GM12878 (cell line): ENCODE results near the gene ZBTB5. TPM values are rescaled to one million over a fixed set of nuclear protein-coding genes. Genes with fewer than 3 reads are reported as not detected.

Experiments
- BCL11A ChIP-seq: IDR thresholded peaks from 2 replicates; pipeline ENCODE4 v1.6.1; 2011; ENCODE audit warnings: low read depth, low read length
- CEBPZ ChIP-seq: fragments of 150-350 bp; IDR thresholded peaks from 2 replicates; pipeline ENCODE4 v1.6.1; 2016; ENCODE audit warnings: low read depth, low read length
- DPF2 ChIP-seq: fragments of 450-650 bp; IDR thresholded peaks from 2 replicates; pipeline ENCODE4 v1.6.1; 2017; ENCODE audit warnings: mild to moderate bottlenecking
- E4F1 ChIP-seq: fragments of 450-650 bp; IDR thresholded peaks from 2 replicates; pipeline ENCODE4 v1.6.1; 2018; ENCODE audit warnings: borderline replicate concordance, mild to moderate bottlenecking; ENCODE audit not compliant: partially characterized antibody
- FOS ChIP-seq: IDR thresholded peaks from 3 replicates; pipeline ENCODE4 v1.6.1; 2011; ENCODE audit warnings: borderline replicate concordance; ENCODE audit not compliant: insufficient read length; ENCODE audit errors: extremely low read depth
- HDAC6 ChIP-seq: fragments of 200-600 bp; sonication (generic); IDR thresholded peaks from one replicate; pipeline ENCODE4 v1.8.0; 2017; ENCODE audit warnings: antibody characterized with exemption; ENCODE audit not compliant: unreplicated experiment
- JUNB ChIP-seq: IDR thresholded peaks from 2 replicates; pipeline ENCODE4 v1.6.1; 2016; ENCODE audit warnings: antibody characterized with exemption, mild to moderate bottlenecking
- KLF5 ChIP-seq: fragments of 450-650 bp; IDR thresholded peaks from 2 replicates; pipeline ENCODE4 v1.6.1; 2014; ENCODE audit warnings: mild to moderate bottlenecking; ENCODE audit not compliant: partially characterized antibody
- MTA3 ChIP-seq: IDR thresholded peaks from 2 replicates; pipeline ENCODE4 v1.6.1; 2012; ENCODE audit warnings: low read length, inconsistent platforms, borderline replicate concordance
- MYB ChIP-seq: fragments of 150-350 bp; IDR thresholded peaks from 2 replicates; pipeline ENCODE4 v1.6.1; 2014; ENCODE audit warnings: mild to moderate bottlenecking, low read depth, low read length, borderline replicate concordance
- NFYB ChIP-seq: IDR thresholded peaks from 2 replicates; pipeline ENCODE4 v1.6.1; 2011; ENCODE audit warnings: low read depth, mild to moderate bottlenecking, low read length, improper control_type of control experiment, moderate library complexity; ENCODE audit not compliant: insufficient read depth
- PML ChIP-seq: IDR thresholded peaks from 2 replicates; pipeline ENCODE4 v1.6.1; 2012; ENCODE audit warnings: low read length, inconsistent platforms
- POLR2AphosphoS2 ChIP-seq: IDR thresholded peaks from 2 replicates; pipeline ENCODE4 v1.6.1; 2011; ENCODE audit warnings: low read depth, mild to moderate bottlenecking, low read length, improper control_type of control experiment, moderate library complexity
- RAD51 ChIP-seq: fragments of 450-650 bp; IDR thresholded peaks from 2 replicates; pipeline ENCODE4 v1.6.1; 2016; ENCODE audit warnings: moderate library complexity, mild to moderate bottlenecking, inconsistent platforms
- RB1 ChIP-seq: fragments of 450-650 bp; formaldehyde crosslinking; IDR thresholded peaks from 2 replicates; pipeline ENCODE4 v1.6.1; 2017; ENCODE audit warnings: mild to moderate bottlenecking, borderline replicate concordance
- RUNX3 ChIP-seq: IDR thresholded peaks from 2 replicates; pipeline ENCODE4 v1.6.1; 2012; ENCODE audit warnings: low read length, inconsistent platforms
- TAF1 ChIP-seq: IDR thresholded peaks from 2 replicates; pipeline ENCODE4 v1.6.1; 2011; ENCODE audit warnings: mild to moderate bottlenecking, low read depth, low read length, borderline replicate concordance
- TCF12 ChIP-seq: IDR thresholded peaks from 2 replicates; pipeline ENCODE4 v1.6.1; 2011; ENCODE audit warnings: low read depth, mild to moderate bottlenecking, low read length
- TCF7 ChIP-seq: IDR thresholded peaks from 2 replicates; pipeline ENCODE4 v1.6.1; 2014; ENCODE audit warnings: antibody characterized with exemption, borderline replicate concordance
- WRNIP1 ChIP-seq: IDR thresholded peaks from 2 replicates; pipeline ENCODE4 v1.6.1; 2011; ENCODE audit warnings: low read depth, low read length, improper control_type of control experiment, borderline replicate concordance
- ZNF207 ChIP-seq: fragments of 450-650 bp; IDR thresholded peaks from 2 replicates; pipeline ENCODE4 v1.6.1; 2014; ENCODE audit warnings: antibody characterized with exemption, mild to moderate bottlenecking, borderline replicate concordance
- ZNF217 ChIP-seq: fragments of 450-650 bp; IDR thresholded peaks from 2 replicates; pipeline ENCODE4 v1.6.1; 2017; ENCODE audit warnings: antibody characterized with exemption, mild to moderate bottlenecking
- polyA plus RNA-seq, 11 experiments: library from polyadenylated mRNA; depleted of rRNA in 4 of 11; unstranded in 6 of 11; stranded (reverse) in 5 of 11; fragments of >200 nt; fragmentation: Nextera tagmentation in 4 of 11; fragmentation: Illumina TruSeq in 1 of 11; extraction: Ambion mirVana in 4 of 11; extraction: Trizol in 1 of 11; gene quantifications; 1 replicate in 1 of 11; 2 replicates in 10 of 11; pipeline versions ENCODE4 v1.2.1 to v1.2.3, GENCODE V29; 2011 to 2016; ENCODE audit warnings: inconsistent platforms in 2 of 11, missing spikeins in 2 of 11, low read depth in 1 of 11
- total RNA-seq, 4 experiments: library from RNA; depleted of rRNA in 3 of 4; stranded (reverse); fragments of >200 nt in 3 of 4; fragmentation: Illumina TruSeq in 1 of 4; extraction: Trizol in 1 of 4; gene quantifications; 2 replicates each; pipeline versions ENCODE4 v1.2.1 to v1.2.3, GENCODE V29; 2013 to 2021
- TF ChIP-seq, protein P1 (sequence below): IDR thresholded peaks from 2 replicates; pipeline ENCODE4 v1.6.1; 2011; ENCODE audit warnings: low read depth, mild to moderate bottlenecking, low read length, moderate library complexity, borderline replicate concordance; ENCODE audit errors: extremely low read depth
- TF ChIP-seq, protein P2 (sequence below): fragments of 450-650 bp; IDR thresholded peaks from 2 replicates; pipeline ENCODE4 v1.6.1; 2017; ENCODE audit warnings: borderline replicate concordance

ZBTB5 gene
- total and polyA plus RNA-seq, 10 of the 15 experiments (the other 5 are each of a cell fraction or from before 2014, with no cell fraction given) = 1.4 to 32.5 (median 12.1) TPM

DNA sequence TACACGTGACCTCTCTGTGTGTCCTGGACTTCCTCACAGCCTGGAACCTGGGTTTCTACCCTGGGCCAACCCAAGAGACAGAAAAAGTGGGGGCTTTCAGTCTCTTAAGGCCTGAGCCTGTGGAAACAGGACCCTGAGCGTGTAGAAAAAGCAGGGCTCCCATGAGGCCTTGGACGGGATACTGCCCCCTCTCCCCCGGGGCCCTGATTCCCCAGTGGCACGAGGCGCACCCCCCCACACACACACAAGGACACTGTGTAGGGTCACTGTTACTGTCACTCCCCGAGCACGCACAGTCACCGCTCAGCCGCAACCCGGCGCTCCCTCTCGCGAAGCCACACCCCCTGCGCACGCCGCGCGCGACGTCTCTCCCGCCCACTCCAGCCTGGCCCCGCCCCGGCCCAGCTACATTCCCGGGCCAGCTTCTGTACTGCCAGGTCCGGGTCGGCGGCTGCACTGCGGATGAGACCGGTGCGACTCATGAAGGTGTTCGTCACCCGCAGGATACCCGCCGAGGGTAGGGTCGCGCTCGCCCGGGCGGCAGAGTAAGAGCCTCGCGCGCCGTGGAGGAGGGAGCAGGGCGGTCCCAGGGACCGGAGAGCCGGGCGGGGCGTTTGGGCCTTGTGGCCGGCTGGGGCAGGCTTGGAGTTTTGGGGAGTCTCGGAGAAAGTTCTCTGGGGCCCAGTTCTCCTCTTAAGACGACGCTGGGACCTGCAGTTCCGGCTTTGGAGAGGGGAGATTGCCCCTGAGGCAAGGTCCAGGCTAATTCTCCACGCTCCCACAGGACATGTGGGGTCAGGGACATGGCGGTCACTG, 42.8 kb downstream of the ZBTB5 start, which contains the start of gene GRHPR (continued):
- no peak for TF ChIP-seq CEBPZ
- TF ChIP-seq RAD51 = peak; percentile 63
- TF ChIP-seq, protein P1, sequence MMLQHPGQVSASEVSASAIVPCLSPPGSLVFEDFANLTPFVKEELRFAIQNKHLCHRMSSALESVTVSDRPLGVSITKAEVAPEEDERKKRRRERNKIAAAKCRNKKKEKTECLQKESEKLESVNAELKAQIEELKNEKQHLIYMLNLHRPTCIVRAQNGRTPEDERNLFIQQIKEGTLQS = no peak
- TF ChIP-seq, protein P2, sequence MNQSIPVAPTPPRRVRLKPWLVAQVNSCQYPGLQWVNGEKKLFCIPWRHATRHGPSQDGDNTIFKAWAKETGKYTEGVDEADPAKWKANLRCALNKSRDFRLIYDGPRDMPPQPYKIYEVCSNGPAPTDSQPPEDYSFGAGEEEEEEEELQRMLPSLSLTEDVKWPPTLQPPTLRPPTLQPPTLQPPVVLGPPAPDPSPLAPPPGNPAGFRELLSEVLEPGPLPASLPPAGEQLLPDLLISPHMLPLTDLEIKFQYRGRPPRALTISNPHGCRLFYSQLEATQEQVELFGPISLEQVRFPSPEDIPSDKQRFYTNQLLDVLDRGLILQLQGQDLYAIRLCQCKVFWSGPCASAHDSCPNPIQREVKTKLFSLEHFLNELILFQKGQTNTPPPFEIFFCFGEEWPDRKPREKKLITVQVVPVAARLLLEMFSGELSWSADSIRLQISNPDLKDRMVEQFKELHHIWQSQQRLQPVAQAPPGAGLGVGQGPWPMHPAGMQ = no peak
- TF ChIP-seq FOS = no peak
- TF ChIP-seq MYB = no peak
- TF ChIP-seq MTA3 = no peak
- no peak; the same call in 1 of the 2 replicates for TF ChIP-seq RB1
- TF ChIP-seq E4F1 = no peak
- TF ChIP-seq TAF1 = peak; percentile 83
- TF ChIP-seq BCL11A = 0 out of 2 replicates have a peak, but pooled peaks have one; percentile 4
- TF ChIP-seq ZNF217 = no peak
- TF ChIP-seq TCF12 = 0 out of 2 replicates have a peak, but pooled peaks have one; percentile 22
- TF ChIP-seq JUNB = no peak
- TF ChIP-seq WRNIP1 = no peak
- peak; percentile 58; the same call in 1 of the 2 replicates for TF ChIP-seq DPF2
- peak; percentile 58; the same call in 1 of the 2 replicates for TF ChIP-seq POLR2AphosphoS2
- no peak for TF ChIP-seq NFYB
- no peak for TF ChIP-seq ZNF207
- peak; percentile 25 for TF ChIP-seq KLF5
- peak; percentile 45; the same call in 1 of the 2 replicates for TF ChIP-seq RUNX3
- peak; percentile 50; the same call in 1 of the 2 replicates for TF ChIP-seq PML
- TF ChIP-seq HDAC6 = no peak
- no peak for TF ChIP-seq TCF7
